Cardiac fibroblast (primary cell): ENCODE results near the gene ZBTB20.

Source experiments
- DNase-seq, 2 donors: peaks; one replicate each; pipeline versions ENCODE4 v3.0.0 to v3.0.0-alpha.2; 2010; ENCODE audit warnings: low read depth in 2 of 2
- H3K4me3 ChIP-seq, 2 donors: replicated peaks in 1 of 2; 1 replicate in 1 of 2; 2 replicates in 1 of 2; pipeline ENCODE4 v1.5.1; 2011; ENCODE audit warnings: low read depth in 2 of 2, low read length in 2 of 2, mild to moderate bottlenecking in 2 of 2, moderate library complexity in 1 of 2
- CTCF ChIP-seq: IDR thresholded peaks from one replicate; pipeline ENCODE4 v1.5.1; 2011; ENCODE audit warnings: low read depth, mild to moderate bottlenecking, low read length, inconsistent platforms

ZBTB20 gene

DNA sequence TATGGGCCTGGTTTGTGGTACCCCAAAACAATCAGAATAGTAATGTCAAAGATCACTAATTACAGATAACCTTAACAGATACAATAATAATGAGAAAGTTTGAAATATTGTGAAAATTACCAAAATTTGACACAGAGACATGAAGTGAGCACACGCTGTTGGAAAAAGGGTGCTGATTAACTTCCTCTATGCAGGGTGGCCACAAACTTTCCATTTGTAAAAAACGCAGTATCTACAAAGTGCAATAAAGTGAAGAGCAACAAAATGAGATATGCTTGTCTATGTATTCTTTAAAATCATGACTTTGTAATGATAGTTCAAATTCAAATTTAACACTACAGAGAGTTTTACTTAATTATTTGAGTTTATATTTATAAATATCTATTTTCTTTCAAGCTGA is 860.8 kb downstream of the ZBTB20 start:
- DNase-seq: no peak
- no peak overlapping the region for H3K4me3 ChIP-seq

GRCh38 chr3:114285648-114286230 is 861.3 kb downstream of the ZBTB20 start:
- no peak for TF ChIP-seq CTCF
- H3K4me3 ChIP-seq: no peak overlapping the region
- no peak for DNase-seq

More for the DNA sequence above, 860.8 kb downstream of the ZBTB20 start:
- no peak for TF ChIP-seq CTCF

- no peak for DNase-seq
- no peak overlapping the region for H3K4me3 ChIP-seq
- no peak for TF ChIP-seq CTCF
Observed at GRCh38 chr3:114284644-114285043, 862.4 kb downstream of the ZBTB20 start.
